ENCODE data around the gene FOXF2. TPM values are rescaled to one million over a fixed set of nuclear protein-coding genes. Genes with fewer than 3 reads are reported as not detected.

The FOXF2 gene
- total and polyA plus RNA-seq, 2 donors (not counting 3 experiments of a cell fraction or from before 2014, with no cell fraction given): not detected

- H3K4me2 ChIP-seq (ENCODE audit: insufficient read depth, low read length): no peak overlapping the region
- ChIA-PET CTCF (interaction anchor here (1.2 to 2.2 kb wide), 3 partner anchors 8 to 23 kb away, joined by 3 to 12 read pairs (median 7); no protein-coding TSS in a partner anchor), POLR2A (no interaction called here)
- FAIRE-seq (no peak), DNase-seq (ENCODE audit: low read depth, low spot score) (no peak)
- intact Hi-C loops (cut with micrococcal nuclease) (no loop called here), dilution Hi-C loops (cut with MboI; ENCODE audit: extremely low pct_ligation_motif_present, low sequenced_read_pairs) (no loop called here)
- H3K4me3 ChIP-seq (replicated peaks in 1 of 3; ENCODE audit: insufficient read depth in 1 of 3, low read depth in 1 of 3, low read length in 3 of 3): no peak overlapping the region
- no peaks in the 10 kb centered on the region for H3K36me3 ChIP-seq (ENCODE audit: control insufficient read depth in 2 of 2, extremely low read depth in 1 of 2, insufficient read depth in 2 of 2, low read length in 2 of 2)
- no peaks in the 10 kb centered on the region for H4K20me1 ChIP-seq (replicated peaks; ENCODE audit: control insufficient read depth, extremely low read depth, insufficient read depth, low read length)
- H3K9me3 ChIP-seq (replicated peaks; ENCODE audit: control insufficient read depth, insufficient read depth, low read length): no peaks in the 10 kb centered on the region
- BruUV-seq (replicated peaks): no TSS peak
- H3K9me1 ChIP-seq (replicated peaks; ENCODE audit: control insufficient read depth, extremely low read depth, insufficient read depth, low read length): no peaks in the 10 kb centered on the region
- no peak overlapping the region for H3K27ac ChIP-seq (ENCODE audit: insufficient read depth, low read depth, low read length)
- no peaks in the 10 kb centered on the region for H3K79me2 ChIP-seq (ENCODE audit: control insufficient read depth, insufficient read depth, low read length)
- H3K9ac ChIP-seq (replicated peaks; ENCODE audit: extremely low read depth, insufficient read depth, low read length): no peak overlapping the region
- no peaks in the 10 kb centered on the region for H3K4me1 ChIP-seq (ENCODE audit: control insufficient read depth, extremely low read depth, insufficient read depth, low read length)
- H2AFZ ChIP-seq (ENCODE audit: low read depth, low read length): no peak overlapping the region
- no peak for TF ChIP-seq MAX (IDR thresholded peaks at IDR 0.05; ENCODE audit: insufficient read depth, insufficient read length)
- no peak for TF ChIP-seq FOS (IDR thresholded peaks at IDR 0.05; ENCODE audit: borderline replicate concordance, insufficient read depth, low read length)
- no peak for TF ChIP-seq MYC (IDR thresholded peaks at IDR 0.05; ENCODE audit: low read depth, low read length)
- TF ChIP-seq CTCF (IDR thresholded peaks at IDR 0.05; ENCODE audit: extremely low read depth in 1 of 2, insufficient read depth in 1 of 2, low read depth in 1 of 2, low read length in 2 of 2): no peak
- TF ChIP-seq GATA2 (IDR thresholded peaks at IDR 0.05; ENCODE audit: insufficient read depth, insufficient read length, low read depth, low read length): no peak
- no peak for TF ChIP-seq POLR2A (IDR thresholded peaks at IDR 0.05; ENCODE audit: low read depth, low read length)
- TF ChIP-seq JUN (IDR thresholded peaks at IDR 0.05; ENCODE audit: borderline replicate concordance, insufficient read depth, insufficient read length, low read depth): no peak
- no peak for TF ChIP-seq POLR2AphosphoS5 (IDR thresholded peaks at IDR 0.05; ENCODE audit: insufficient read depth, low read depth, low read length)
- TF ChIP-seq EZH2 (IDR thresholded peaks at IDR 0.05; ENCODE audit: borderline replicate concordance, low read depth, low read length, severe bottlenecking): no peak
- no peaks in the 10 kb centered on the region for H3K27me3 ChIP-seq (ENCODE audit: control insufficient read depth in 2 of 2, insufficient read depth in 2 of 2, low read length in 2 of 2)
Measured at GRCh38 chr6:1404713-1405098, 15.3 kb downstream of the FOXF2 start.
